Transverse colon (tissue), 4 donors: Measurements from ENCODE around the gene WNT5B. TPM values are rescaled to one million over a fixed set of nuclear protein-coding genes. Genes with fewer than 3 reads are reported as not detected.
A peak's percentile ranks its signal among the peaks of the same experiment; 100 is the strongest.
"Not testable (repeated sequence)": the region's sequence is repeated elsewhere in the genome, so short reads cannot be mapped to it uniquely, and the experiment has no call there.

ENCODE experiments used
- DNase-seq: peaks from one replicate; pipeline ENCODE4 v3.0.0-alpha.2; 2019
- H3K27ac ChIP-seq, 4 donors: fragments of 200-600 bp; sonication (generic); 2 replicates each; pipeline ENCODE4 v1.5.1; 2016 to 2018; ENCODE audit warnings: inconsistent platforms in 4 of 4
- H3K27me3 ChIP-seq: fragments of 200-600 bp; sonication (generic); 2 replicates; pipeline ENCODE4 v1.5.1; 2017; ENCODE audit warnings: inconsistent platforms
- H3K36me3 ChIP-seq, 4 donors: fragments of 200-600 bp; sonication (generic); 2 replicates each; pipeline ENCODE4 v1.5.1; 2017 to 2019; ENCODE audit warnings: inconsistent platforms in 4 of 4
- H3K4me1 ChIP-seq, 4 donors: fragments of 200-600 bp; sonication (generic); 2 replicates each; pipeline ENCODE4 v1.5.1; 2017 to 2020; ENCODE audit warnings: inconsistent platforms in 4 of 4
- H3K4me3 ChIP-seq, 4 donors: fragments of 200-600 bp; sonication (generic); 1 replicate in 1 of 4; 2 replicates in 3 of 4; pipeline versions ENCODE4 v1.5.1 to v1.6.1; 2017 to 2019; ENCODE audit warnings: inconsistent platforms in 4 of 4
- H3K9me3 ChIP-seq, 2 donors: fragments of 200-600 bp; sonication (generic); 2 replicates each; pipeline ENCODE4 v1.5.1; 2017 to 2019; ENCODE audit warnings: inconsistent platforms in 2 of 2
- CTCF ChIP-seq, 5 experiments: fragments of 200-600 bp in 3 of 5; fragments of 450-650 bp in 2 of 5; sonication (generic) in 3 of 5; IDR thresholded peaks; 1 replicate in 2 of 5; 2 replicates in 3 of 5; pipeline ENCODE4 v1.5.1; 2016 to 2017; ENCODE audit warnings: antibody characterized with exemption in 5 of 5, inconsistent platforms in 3 of 5, mild to moderate bottlenecking in 2 of 5, moderate library complexity in 1 of 5
- EP300 ChIP-seq: sonication (generic); formaldehyde crosslinking; IDR thresholded peaks from one replicate; pipeline ENCODE4 v1.6.1; 2017; ENCODE audit warnings: antibody characterized with exemption, low read depth
- POLR2A ChIP-seq: fragments of 450-650 bp; IDR thresholded peaks from one replicate; pipeline ENCODE4 v1.6.1; 2016; ENCODE audit warnings: antibody characterized with exemption, mild to moderate bottlenecking, moderate library complexity
- POLR2AphosphoS5 ChIP-seq, 3 donors: sonication (generic); formaldehyde crosslinking; IDR thresholded peaks; one replicate each; pipeline ENCODE4 v1.6.1; 2016; ENCODE audit warnings: antibody characterized with exemption in 3 of 3
- WGBS, 2 donors: methylation state at CpG; one replicate each; pipeline ENCODE4 v1.1.5; 2018; ENCODE audit warnings: low coverage in 1 of 2; 5-methylcytosine and 5-hydroxymethylcytosine counted together
- in situ Hi-C, 4 donors: fragments of 200-750 bp; cut with MboI; loops; one replicate each; pipeline versions ENCODE4 v1.15.0 to v1.15.1; 2017; ENCODE audit warnings: low sequenced_read_pairs in 3 of 4, low pct_ligation_motif_present in 1 of 4, low pct_unique_long_range_greater_than_20kb in 1 of 4
- intact Hi-C: fragments of 100-400 bp; cut with DNase I; formaldehyde crosslinking; loops from one replicate; pipeline ENCODE4 v1.15.1; 2023; ENCODE audit warnings: low total_unique reads
- total RNA-seq, 4 donors: library from RNA; depleted of rRNA; stranded (reverse); fragments of >200 nt; gene quantifications; one replicate each; pipeline ENCODE4 v1.1.0, GENCODE V29; 2016

Gene WNT5B
- total RNA-seq, 4 donors from 2014 or later = 0.80 to 3.5 (median 3.5) TPM; not detected in 1

GRCh38 chr12:1691123-1692007 is 62.3 kb downstream of the WNT5B start:
- Histone ChIP-seq H3K27me3 (no peaks in the 10 kb centered on the region), H3K4me1 (peaks cover 0 to 49% (median 21%) of the 10 kb centered on the region in 4 donors), H3K27ac (peak overlapping the region; percentile 90 to 100 (median 96)), H3K9me3 (no peaks in the 10 kb centered on the region), H3K36me3 (no peaks in the 10 kb centered on the region), H3K4me3 (peak overlapping the region; percentile 74 to 99 (median 84))
- DNase-seq = peak; percentile 49
- in situ Hi-C loops = no loop called here
- no peak for TF ChIP-seq POLR2A
- TF ChIP-seq CTCF (IDR thresholded peaks at IDR 0.05) = no peak
- no peak for TF ChIP-seq EP300
- TF ChIP-seq POLR2AphosphoS5 (IDR thresholded peaks at IDR 0.05) = peak in 1 of 3 donors; percentile 4
- WGBS, 2 donors = 0 to 2% methylated on average over 8 to 51 of the region's 56 CpGs
- intact Hi-C loops = loop anchor here (10.0 kb wide), 1 partner anchor 63 kb away; no protein-coding TSS in a partner anchor

GRCh38 chr12:1692226-1692625 is 63.2 kb downstream of the WNT5B start:
- in situ Hi-C loops (no loop called here), intact Hi-C loops (loop anchor here (10.0 kb wide), 1 partner anchor 63 kb away; no protein-coding TSS in a partner anchor)
- peak overlapping the region in 3 of 4 donors; percentile 75 to 99 (median 93) for H3K4me3 ChIP-seq
- no peaks in the 10 kb centered on the region for H3K27me3 ChIP-seq
- no peak for DNase-seq
- 32 to 38% methylated on average over 4 of the region's 4 CpGs for WGBS, 2 donors
- H3K27ac ChIP-seq = peak overlapping the region in 2 of 4 donors; percentile 94 to 100
- TF ChIP-seq POLR2AphosphoS5 (IDR thresholded peaks at IDR 0.05) (no peak), EP300 (no peak)
- no peaks in the 10 kb centered on the region for H3K36me3 ChIP-seq
- H3K9me3 ChIP-seq = no peaks in the 10 kb centered on the region
- peaks cover 0 to 58% (median 25%) of the 10 kb centered on the region in 4 donors for H3K4me1 ChIP-seq

- Histone ChIP-seq H3K9me3 (no peaks in the 10 kb centered on the region), H3K36me3 (no peaks in the 10 kb centered on the region), H3K27me3 (no peaks in the 10 kb centered on the region), H3K4me3 (no peak overlapping the region), H3K27ac (peak overlapping the region in 1 of 4 donors; percentile 100), H3K4me1 (peaks cover 0 to 65% (median 29%) of the 10 kb centered on the region in 4 donors)
- in situ Hi-C loops = no loop called here
- no peak for TF ChIP-seq CTCF (IDR thresholded peaks at IDR 0.05)
- no peak for TF ChIP-seq POLR2AphosphoS5 (IDR thresholded peaks at IDR 0.05)
- TF ChIP-seq EP300 = no peak
- TF ChIP-seq POLR2A = no peak
- 74 to 75% methylated on average over 12 to 15 of the region's 15 CpGs for WGBS, 2 donors
- intact Hi-C loops = loop anchor here (10.0 kb wide), 1 partner anchor 62 kb away; no protein-coding TSS in a partner anchor
- no peak for DNase-seq
Measured at GRCh38 chr12:1692895-1693610, 64.0 kb downstream of the WNT5B start.

GRCh38 chr12:1695097-1695496 is 66.1 kb downstream of the WNT5B start:
- H3K4me3 ChIP-seq, DNase-seq, H3K36me3 ChIP-seq, in situ Hi-C loops, H3K27ac ChIP-seq, H3K9me3 ChIP-seq, H3K27me3 ChIP-seq: not testable (repeated sequence)
- H3K4me1 ChIP-seq = peaks cover 0 to 74% (median 27%) of the 10 kb centered on the region in 4 donors
- intact Hi-C loops = loop anchor here (10.0 kb wide), 1 partner anchor 60 kb away; no protein-coding TSS in a partner anchor
- WGBS, 2 donors = 87 to 90% methylated on average over 7 to 8 of the region's 8 CpGs
